Measurements from ENCODE around the gene PMPCA. TPM values are rescaled to one million over a fixed set of nuclear protein-coding genes. Genes with fewer than 3 reads are reported as not detected.

PMPCA gene
- total RNA-seq: 41.2 TPM

DNA sequence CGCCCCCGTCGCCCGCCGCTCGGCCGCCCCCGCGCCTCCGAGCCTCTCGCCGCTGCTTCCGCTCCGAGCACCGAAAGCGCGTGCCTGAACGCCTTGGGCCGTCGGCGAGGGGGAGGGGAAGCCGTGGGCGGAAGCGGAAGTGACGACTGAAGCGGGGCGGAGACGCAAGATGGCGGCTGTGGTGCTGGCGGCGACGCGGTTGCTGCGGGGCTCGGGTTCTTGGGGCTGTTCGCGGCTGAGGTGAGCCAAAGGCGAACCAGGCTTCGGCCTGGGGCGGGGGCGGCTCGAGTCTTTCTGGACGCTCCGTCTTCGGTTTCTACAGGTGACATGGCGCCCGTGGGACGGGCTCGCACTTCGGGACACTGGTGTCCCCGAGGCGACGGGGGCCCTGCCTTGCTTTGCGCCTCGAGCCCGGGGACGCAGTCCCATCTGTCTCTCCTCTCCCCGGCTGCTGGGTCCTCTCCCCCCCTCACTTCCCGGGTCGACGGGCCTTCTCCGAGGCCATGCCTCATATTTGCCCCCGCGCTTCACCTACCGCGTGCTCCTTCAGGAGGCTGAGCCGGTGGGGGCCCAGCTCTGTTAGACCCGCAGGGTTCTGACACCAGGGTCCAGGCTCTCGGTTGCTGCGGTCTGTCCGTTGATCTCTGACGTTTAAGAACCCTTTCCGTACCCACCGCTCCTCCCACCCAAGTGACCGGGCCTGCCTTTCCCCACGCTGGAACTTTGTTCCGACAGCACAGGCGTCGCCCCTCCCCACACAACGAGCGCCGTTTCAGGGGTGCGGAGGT is at the start of gene PMPCA, which contains the start of gene ENTR1:
Gene PMPCA (plus strand): TSS at position 159 of the 788 bp plus-strand sequence. CDS start 11 bp downstream, at position 170.
Gene ENTR1 (minus strand): TSS at position 115 of the 788 bp plus-strand sequence. CDS start 217 bp downstream, outside the sequence.
- DNase-seq (ENCODE audit: low spot score): peak; percentile 94

DNA sequence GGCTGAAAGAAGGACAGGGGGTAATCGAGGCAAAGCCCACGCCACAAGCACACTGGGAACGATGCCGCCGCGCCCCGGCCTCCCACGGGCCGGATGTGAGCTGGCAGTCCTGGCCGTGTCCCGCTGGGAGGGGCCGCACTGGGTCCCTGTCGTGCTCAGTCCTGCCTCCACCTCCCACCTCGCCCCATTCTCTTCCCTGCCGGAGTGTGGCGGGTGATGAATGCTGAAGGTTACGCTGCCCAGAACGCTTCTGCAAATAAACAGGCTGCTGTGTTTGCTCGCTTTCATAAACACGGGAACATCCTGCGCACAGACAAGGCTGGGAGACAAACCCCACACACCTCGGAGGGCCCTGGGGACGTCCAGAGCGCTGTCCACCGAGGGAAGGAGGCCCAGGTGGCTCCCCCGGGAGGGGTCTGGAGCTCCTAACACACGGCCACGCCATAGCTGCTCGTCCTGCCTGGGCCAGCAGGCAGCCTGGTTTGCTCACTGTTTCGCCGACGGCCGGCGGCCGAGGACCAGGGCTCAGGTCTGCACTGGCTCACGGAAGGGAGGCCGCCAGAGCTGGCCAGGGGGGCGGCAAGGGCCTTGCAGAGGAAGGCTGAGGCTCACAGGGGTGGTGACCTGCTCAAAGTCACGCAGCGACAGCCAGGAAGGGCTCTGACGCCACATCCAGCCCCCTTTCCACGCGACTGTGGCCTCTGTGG is 49.3 kb upstream of the PMPCA start:
- peak; percentile 53 for DNase-seq (ENCODE audit: low spot score)

DNA sequence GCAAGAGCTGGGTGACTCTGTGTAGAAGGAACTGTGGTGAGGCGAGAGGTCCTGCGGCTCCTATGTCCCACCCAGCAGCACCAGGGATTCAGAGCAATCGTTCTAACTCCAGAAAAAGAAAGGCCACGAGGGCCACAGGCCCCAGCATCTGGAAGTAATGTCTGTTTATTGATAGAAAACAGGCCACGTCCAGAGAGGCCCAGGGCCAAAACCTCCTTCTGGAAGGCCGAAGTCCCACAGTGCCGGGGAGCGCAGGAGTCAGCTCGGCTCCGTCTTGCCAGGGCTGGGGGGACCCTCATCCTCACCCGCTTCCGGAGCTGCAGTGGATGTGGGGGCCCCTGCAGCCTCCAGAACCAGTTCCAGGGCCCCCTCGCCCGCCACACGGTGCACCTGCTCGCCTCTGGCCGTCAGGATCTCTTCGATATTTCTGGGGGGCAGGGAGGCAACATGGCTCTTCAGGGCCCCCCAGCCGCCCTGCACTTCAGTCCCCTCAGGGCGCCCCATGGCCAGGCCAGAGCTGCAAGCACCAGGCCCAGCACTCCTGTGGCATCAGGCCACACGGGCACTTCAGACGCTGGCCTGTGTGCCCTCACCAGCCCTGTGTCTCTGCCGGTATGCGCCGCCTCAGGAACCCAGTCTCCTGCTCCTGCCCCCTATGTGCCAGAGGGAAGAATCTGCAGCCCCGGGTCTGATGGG is 48.6 kb upstream of the PMPCA start:
- DNase-seq (ENCODE audit: low spot score): peak; percentile 46

GRCh38 chr9:136362450-136362784 is 48.0 kb upstream of the PMPCA start:
- no peak for DNase-seq (ENCODE audit: low spot score)

GRCh38 chr9:136363106-136363948 is 47.1 kb upstream of the PMPCA start, which contains the start of gene DNLZ:
Gene DNLZ, minus strand, starts transcription at chr9:136363744. Its CDS starts 30 bp downstream, at chr9:136363714.
- DNase-seq (ENCODE audit: low spot score): peak; percentile 97

GRCh38 chr9:136363949-136364748 is 46.3 kb upstream of the PMPCA start:
- DNase-seq (ENCODE audit: low spot score): no peak

DNA sequence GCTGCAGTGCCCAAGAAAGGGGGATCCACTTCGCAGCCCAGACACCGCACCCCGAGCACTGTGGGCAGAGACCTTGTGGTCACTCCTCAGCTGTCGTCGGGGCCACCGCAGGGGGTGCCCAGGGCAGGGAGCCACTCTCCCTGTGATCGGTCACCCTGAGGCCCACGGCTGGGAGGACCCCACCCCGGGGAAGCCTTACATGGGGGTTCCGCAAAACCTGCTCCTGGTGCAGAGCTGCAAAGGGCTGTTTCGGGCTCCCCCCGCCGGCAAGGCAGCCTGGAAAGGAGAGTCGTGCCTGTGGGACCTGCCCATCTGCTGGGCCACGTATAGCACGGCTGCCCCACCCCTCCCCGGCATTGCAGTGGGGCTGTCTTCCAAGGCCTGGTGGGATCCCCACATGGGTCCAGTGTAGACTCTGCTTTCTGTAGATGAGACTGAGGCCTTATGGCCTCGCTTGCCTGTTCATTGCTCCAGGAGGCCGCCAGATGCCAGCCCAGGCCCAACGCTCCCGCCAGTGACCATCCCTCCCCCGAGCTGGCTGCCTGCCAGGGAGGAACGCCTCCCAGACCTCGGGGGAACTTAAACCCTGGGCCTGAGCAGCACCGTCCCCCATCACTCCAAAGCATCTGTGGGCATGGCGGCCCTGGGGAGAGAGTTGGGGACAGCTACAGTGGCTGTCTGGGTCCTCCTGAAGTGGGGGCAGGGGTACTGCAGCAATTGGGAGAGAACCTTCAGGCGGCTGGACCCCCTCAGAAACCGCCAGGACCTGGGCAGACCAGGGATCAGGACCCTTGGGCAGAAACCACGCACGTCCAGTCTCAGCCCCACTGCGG is 45.3 kb upstream of the PMPCA start:
- no peak for DNase-seq (ENCODE audit: low spot score)

DNA sequence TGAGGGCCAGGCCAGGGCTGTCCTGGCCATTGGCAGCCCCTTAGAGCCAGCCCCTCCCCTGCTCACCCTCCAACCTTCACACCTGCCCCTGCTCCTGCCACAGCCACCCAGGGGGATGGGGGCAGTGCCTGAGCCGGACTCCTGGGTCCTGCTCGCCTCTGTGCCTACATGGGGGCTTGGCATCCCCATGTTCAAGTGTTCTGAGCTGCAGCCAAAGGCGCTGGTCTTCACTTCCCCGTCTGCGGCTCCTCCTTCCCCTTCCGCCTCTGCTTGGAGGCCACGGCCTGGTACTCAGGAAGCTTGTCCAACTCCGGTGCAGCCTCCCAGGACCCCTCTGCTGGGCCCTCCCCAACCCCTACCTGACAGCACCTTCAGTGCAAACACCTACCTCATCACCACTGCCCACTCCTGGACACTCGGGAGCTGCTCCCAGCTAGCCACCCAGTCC is 44.7 kb upstream of the PMPCA start:
- no peak for DNase-seq (ENCODE audit: low spot score)

GRCh38 chr9:136366826-136367225 is 43.6 kb upstream of the PMPCA start:
- DNase-seq (ENCODE audit: low spot score): no peak

GRCh38 chr9:136367296-136368145 is 42.9 kb upstream of the PMPCA start:
- no peak for DNase-seq (ENCODE audit: low spot score)

GRCh38 chr9:136368190-136368589 is 42.3 kb upstream of the PMPCA start:
- DNase-seq (ENCODE audit: low spot score): no peak

- no peak for DNase-seq (ENCODE audit: low spot score)
Observed at GRCh38 chr9:136370037-136370436, 40.4 kb upstream of the PMPCA start.

DNA sequence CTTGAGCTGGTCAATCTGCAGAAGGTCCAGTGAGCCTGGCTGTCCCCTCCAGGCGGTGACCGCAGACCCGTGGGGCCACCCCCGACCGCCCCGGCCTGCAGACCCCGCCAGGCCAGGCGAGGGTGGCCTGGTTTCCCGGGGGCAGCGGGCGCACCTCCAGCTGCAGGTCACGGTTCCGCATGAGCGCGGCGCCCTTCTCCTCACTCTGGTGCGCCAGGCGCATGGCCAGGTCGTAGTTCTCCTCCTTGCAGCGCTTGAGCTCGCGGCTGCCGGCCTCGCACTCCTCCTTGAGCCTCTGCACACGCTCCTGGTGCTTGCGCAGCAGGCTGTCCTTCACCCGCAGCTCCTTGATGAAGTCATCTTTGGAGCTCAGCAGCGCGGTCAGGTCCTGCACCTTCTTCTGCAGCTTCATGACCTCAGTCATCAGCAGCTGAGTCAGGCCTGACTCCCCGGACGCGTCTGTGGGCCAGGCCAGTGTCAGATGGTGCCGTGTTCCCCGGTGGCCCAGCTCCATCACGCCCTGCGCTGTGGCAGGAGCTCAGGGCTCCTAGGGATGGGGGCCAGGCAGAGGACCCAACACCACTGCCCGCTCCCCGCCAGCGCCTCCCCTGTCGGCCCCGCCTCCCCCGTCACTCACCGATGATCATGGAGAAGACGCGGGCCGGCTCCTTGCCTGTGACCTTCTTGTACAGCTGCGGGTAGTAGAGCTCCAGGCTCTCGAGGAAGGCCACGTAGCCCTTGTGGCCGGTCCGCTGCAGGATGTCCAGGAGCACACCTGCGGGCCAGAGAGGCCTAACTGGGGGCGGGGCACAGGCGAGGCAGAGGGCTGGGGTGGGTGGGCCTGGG is 39.5 kb upstream of the PMPCA start:
- no peak for DNase-seq (ENCODE audit: low spot score)

GRCh38 chr9:136371533-136371880 is 39.0 kb upstream of the PMPCA start:
- DNase-seq (ENCODE audit: low spot score): no peak

DNA sequence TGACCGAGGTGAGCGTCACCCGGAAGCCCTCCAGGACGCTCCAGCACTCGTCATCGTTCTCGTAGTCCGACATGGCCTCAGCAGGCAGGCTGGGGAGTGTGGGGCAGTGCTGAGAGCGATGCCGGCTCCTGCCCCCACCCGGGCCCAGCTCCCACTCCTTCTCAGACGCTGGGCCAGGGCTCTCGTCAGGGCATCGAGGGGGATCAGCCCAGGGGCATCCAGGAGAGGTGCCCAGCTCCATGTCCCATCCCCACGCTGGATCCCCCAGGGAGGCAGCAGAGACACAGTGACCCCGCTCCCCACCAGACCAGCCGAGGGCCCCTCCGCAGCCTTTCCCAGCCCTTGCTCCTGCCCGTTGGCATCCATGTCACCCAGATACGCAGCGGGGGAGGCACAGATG is 38.5 kb upstream of the PMPCA start:
- no peak for DNase-seq (ENCODE audit: low spot score)

DNA sequence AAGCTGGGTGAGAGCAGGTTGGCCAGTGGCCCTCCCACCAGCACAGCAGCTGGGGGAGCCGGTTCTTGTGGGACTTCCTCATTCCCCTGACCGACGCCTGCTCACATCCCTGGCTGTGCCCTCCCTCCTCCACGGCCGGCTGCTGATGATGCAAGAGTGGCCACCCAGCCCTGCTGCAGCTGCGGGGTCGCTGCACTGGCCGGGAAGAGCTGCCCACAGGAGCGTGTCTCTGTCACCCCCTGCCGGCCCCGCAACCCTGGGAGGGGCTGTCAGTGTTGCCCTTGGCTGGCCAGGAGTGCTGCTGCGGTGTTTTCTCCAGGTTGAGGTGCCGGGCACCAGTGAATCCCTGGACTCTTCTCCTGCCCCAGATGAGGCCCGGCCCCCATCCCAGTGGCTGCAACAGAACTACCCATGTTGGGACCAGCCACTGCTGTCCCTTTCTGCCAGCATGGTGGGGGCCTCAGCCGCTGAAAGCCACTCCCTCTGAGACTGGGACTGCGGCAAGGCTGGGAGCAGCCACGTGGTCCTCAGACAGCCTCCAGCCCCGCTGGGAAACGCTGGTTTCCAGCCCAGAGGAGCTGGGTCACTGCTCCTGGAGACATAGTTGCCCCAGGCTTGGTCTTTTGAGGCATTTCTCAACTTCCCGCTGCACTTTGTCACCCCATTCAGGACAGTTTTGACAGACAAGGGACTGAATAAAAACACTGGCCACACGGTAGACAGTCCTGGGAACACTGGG is 37.7 kb upstream of the PMPCA start:
- DNase-seq (ENCODE audit: low spot score): peak; percentile 67
